ENCODE data around the gene DDX17.

DNA sequence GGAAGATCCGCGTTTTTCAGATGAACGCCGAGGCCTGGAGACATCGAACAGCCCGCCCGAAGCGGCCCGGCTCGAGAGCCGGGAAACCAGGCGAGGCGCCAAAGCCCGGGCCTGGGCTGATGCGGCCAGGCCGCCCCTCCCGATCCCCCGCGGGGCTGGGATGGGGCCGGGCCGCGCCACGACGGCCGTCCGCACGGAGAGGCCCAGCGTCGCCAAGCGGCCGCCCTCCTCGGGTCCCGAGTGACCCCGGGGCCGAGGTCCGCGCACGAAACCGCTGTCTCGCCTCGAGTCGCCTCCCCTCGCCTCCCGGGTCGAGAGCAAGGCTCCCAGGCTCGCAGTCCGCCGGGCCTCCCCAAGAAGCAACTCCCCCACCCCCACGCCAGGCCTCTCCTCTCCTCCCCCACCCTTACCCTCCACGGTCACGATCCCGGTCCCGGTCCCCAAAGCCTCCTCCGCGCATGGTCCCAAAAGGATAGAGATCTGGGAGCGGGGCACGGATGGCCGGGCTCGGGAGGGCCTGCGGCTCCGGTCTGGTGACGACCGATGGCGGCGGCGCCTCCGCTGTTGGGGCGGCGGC lies 482 bp downstream of the DDX17 start:
- TF ChIP-seq, protein P1, sequence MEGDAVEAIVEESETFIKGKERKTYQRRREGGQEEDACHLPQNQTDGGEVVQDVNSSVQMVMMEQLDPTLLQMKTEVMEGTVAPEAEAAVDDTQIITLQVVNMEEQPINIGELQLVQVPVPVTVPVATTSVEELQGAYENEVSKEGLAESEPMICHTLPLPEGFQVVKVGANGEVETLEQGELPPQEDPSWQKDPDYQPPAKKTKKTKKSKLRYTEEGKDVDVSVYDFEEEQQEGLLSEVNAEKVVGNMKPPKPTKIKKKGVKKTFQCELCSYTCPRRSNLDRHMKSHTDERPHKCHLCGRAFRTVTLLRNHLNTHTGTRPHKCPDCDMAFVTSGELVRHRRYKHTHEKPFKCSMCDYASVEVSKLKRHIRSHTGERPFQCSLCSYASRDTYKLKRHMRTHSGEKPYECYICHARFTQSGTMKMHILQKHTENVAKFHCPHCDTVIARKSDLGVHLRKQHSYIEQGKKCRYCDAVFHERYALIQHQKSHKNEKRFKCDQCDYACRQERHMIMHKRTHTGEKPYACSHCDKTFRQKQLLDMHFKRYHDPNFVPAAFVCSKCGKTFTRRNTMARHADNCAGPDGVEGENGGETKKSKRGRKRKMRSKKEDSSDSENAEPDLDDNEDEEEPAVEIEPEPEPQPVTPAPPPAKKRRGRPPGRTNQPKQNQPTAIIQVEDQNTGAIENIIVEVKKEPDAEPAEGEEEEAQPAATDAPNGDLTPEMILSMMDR (IDR thresholded peaks at IDR 0.05) = no peak
- peak; percentile 80 to 83 for TF ChIP-seq POLR2A (IDR thresholded peaks at IDR 0.05)

Measured in adrenal gland (tissue), 5 donors.